ENCODE data around the gene SH3PXD2A. TPM values are rescaled to one million over a fixed set of nuclear protein-coding genes. Genes with fewer than 3 reads are reported as not detected.

SH3PXD2A gene
- total RNA-seq, 5 donors from 2014 or later (not counting 1 experiment from before 2014, with no cell fraction given) = 5.8 to 11.8 (median 9.8) TPM

- ChIA-PET CTCF (no interaction called here), POLR2A (no interaction called here)
- Histone ChIP-seq H3K9me3 (no peaks in the 10 kb centered on the region), H3K4me1 (ENCODE audit: control insufficient read depth in 1 of 2, extremely low read depth in 1 of 2, insufficient read depth in 2 of 2, low read length in 2 of 2) (no peaks in the 10 kb centered on the region), H3K27me3 (replicated peaks in 1 of 2; ENCODE audit: control insufficient read depth in 2 of 2, extremely low read depth in 1 of 2, insufficient read depth in 2 of 2, low read length in 1 of 2) (no peaks in the 10 kb centered on the region), H3K27ac (ENCODE audit: low read length) (no peak overlapping the region), H3K4me3 (ENCODE audit: control insufficient read depth in 1 of 2, extremely low read depth in 1 of 2, low read length in 1 of 2) (no peak overlapping the region), H3K36me3 (ENCODE audit: control insufficient read depth in 2 of 2, extremely low read depth in 1 of 2, insufficient read depth in 1 of 2, low read length in 1 of 2) (peaks cover 0 to 21% of the 10 kb centered on the region in 2 donors)
- no peak for DNase-seq
- no peak for ATAC-seq (replicated peaks in 1 of 4)
- no peak overlapping the region for H3K27ac Mint-ChIP-seq
- H3K27me3 Mint-ChIP-seq = no peaks in the 10 kb centered on the region
- H3K4me1 Mint-ChIP-seq = no peaks in the 10 kb centered on the region
- H3K36me3 Mint-ChIP-seq = peaks cover 24% of the 10 kb centered on the region
- peaks cover 0 to 2% (median under 1%) of the 10 kb centered on the region in 3 donors for H3K9me3 Mint-ChIP-seq
- no peak overlapping the region for H3K4me3 Mint-ChIP-seq
- 100% methylated on average over 2 of the region's 7 CpGs for WGBS (ENCODE audit: insufficient coverage)
Measured at GRCh38 chr10:103871006-103871405, 15.6 kb upstream of the SH3PXD2A start.

DNA sequence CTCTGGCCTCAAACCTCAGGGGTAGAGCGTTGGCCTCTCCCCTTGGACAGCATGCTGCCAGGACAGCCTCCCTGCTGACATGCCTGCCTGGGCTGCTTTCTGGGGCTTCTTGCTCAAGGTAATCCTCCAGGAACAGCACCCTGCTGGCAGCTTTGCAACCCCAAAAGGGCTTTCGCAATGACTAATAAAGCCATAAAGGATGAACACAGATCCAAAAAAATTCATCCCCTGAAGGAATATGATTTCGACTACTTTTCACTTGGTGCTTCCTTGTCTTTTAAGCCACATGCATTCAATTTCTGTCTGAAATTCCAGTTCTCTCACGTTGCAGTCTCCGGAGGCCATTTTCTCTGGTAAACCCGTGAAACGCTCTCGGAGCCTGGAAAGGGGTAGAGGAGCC lies 15.1 kb upstream of the SH3PXD2A start:
- no peak overlapping the region for H3K4me3 ChIP-seq (ENCODE audit: control insufficient read depth in 1 of 2, extremely low read depth in 1 of 2, low read length in 1 of 2)
- Mint-ChIP-seq H3K27ac (no peak overlapping the region), H3K27me3 (no peaks in the 10 kb centered on the region), H3K4me3 (no peak overlapping the region), H3K36me3 (peaks cover 21% of the 10 kb centered on the region), H3K9me3 (peaks cover 0 to 6% (median 4%) of the 10 kb centered on the region in 3 donors), H3K4me1 (no peaks in the 10 kb centered on the region)
- WGBS (ENCODE audit: insufficient coverage) = 83% methylated on average over 3 of the region's 8 CpGs
- ChIA-PET POLR2A (no interaction called here), CTCF (no interaction called here)
- no peaks in the 10 kb centered on the region for H3K9me3 ChIP-seq
- H3K4me1 ChIP-seq (ENCODE audit: control insufficient read depth in 1 of 2, extremely low read depth in 1 of 2, insufficient read depth in 2 of 2, low read length in 2 of 2) = no peaks in the 10 kb centered on the region
- H3K27ac ChIP-seq (ENCODE audit: low read length) = no peak overlapping the region
- peaks cover 0 to 21% of the 10 kb centered on the region in 2 donors for H3K36me3 ChIP-seq (ENCODE audit: control insufficient read depth in 2 of 2, extremely low read depth in 1 of 2, insufficient read depth in 1 of 2, low read length in 1 of 2)
- ATAC-seq (replicated peaks in 1 of 4) (no peak), DNase-seq (no peak)
- H3K27me3 ChIP-seq (replicated peaks in 1 of 2; ENCODE audit: control insufficient read depth in 2 of 2, extremely low read depth in 1 of 2, insufficient read depth in 2 of 2, low read length in 1 of 2) = no peaks in the 10 kb centered on the region

DNA sequence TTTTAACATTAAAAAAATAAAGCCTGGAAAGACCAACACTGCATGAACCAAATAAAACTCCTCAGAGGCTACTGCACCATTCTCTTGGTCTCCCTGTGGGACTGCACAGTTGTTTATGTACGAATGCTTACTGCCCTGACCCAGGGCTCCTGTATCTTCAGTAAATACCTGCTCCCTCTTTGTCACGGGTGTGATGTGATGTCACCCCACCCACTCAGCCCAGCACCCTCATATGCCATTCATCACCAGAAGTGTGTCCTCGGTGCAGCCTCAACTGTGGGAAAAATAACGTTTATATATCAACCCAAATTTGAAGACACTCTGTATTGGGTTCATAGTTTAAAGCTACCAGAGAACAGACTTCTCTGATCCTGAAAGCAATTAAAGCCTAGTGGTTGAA lies 14.0 kb upstream of the SH3PXD2A start:
- Mint-ChIP-seq H3K4me1 (no peaks in the 10 kb centered on the region), H3K4me3 (no peak overlapping the region), H3K36me3 (peaks cover 29% of the 10 kb centered on the region), H3K27me3 (no peaks in the 10 kb centered on the region), H3K9me3 (peaks cover 0 to 16% (median 9%) of the 10 kb centered on the region in 3 donors), H3K27ac (no peak overlapping the region)
- DNase-seq (no peak), ATAC-seq (replicated peaks in 1 of 4) (no peak)
- CTCF ChIA-PET = no interaction called here
- 100% methylated on average over 1 of the region's 4 CpGs for WGBS (ENCODE audit: insufficient coverage)
- Histone ChIP-seq H3K27me3 (replicated peaks in 1 of 2; ENCODE audit: control insufficient read depth in 2 of 2, extremely low read depth in 1 of 2, insufficient read depth in 2 of 2, low read length in 1 of 2) (no peaks in the 10 kb centered on the region), H3K9me3 (no peaks in the 10 kb centered on the region), H3K4me3 (ENCODE audit: control insufficient read depth in 1 of 2, extremely low read depth in 1 of 2, low read length in 1 of 2) (no peak overlapping the region), H3K4me1 (ENCODE audit: control insufficient read depth in 1 of 2, extremely low read depth in 1 of 2, insufficient read depth in 2 of 2, low read length in 2 of 2) (no peaks in the 10 kb centered on the region), H3K36me3 (ENCODE audit: control insufficient read depth in 2 of 2, extremely low read depth in 1 of 2, insufficient read depth in 1 of 2, low read length in 1 of 2) (peaks cover 0 to 16% of the 10 kb centered on the region in 2 donors), H3K27ac (ENCODE audit: low read length) (no peak overlapping the region)
- POLR2A ChIA-PET = no interaction called here

- H3K4me3 Mint-ChIP-seq = no peak overlapping the region
- H3K9me3 ChIP-seq = no peaks in the 10 kb centered on the region
- no peak overlapping the region for H3K27ac Mint-ChIP-seq
- no peaks in the 10 kb centered on the region for H3K27me3 Mint-ChIP-seq
- POLR2A ChIA-PET = interaction anchor here in 1 of 2 donors (0.6 kb wide), 1 partner anchor 236 kb away, joined by 3 read pairs; no protein-coding TSS in a partner anchor
- H3K27ac ChIP-seq (ENCODE audit: low read length) = no peak overlapping the region
- H3K27me3 ChIP-seq (replicated peaks in 1 of 2; ENCODE audit: control insufficient read depth in 2 of 2, extremely low read depth in 1 of 2, insufficient read depth in 2 of 2, low read length in 1 of 2) = no peaks in the 10 kb centered on the region
- no peaks in the 10 kb centered on the region for H3K4me1 ChIP-seq (ENCODE audit: control insufficient read depth in 1 of 2, extremely low read depth in 1 of 2, insufficient read depth in 2 of 2, low read length in 2 of 2)
- no peak for ATAC-seq (replicated peaks in 1 of 4)
- no peak overlapping the region for H3K4me3 ChIP-seq (ENCODE audit: control insufficient read depth in 1 of 2, extremely low read depth in 1 of 2, low read length in 1 of 2)
- peaks cover 0 to 14% of the 10 kb centered on the region in 2 donors for H3K36me3 ChIP-seq (ENCODE audit: control insufficient read depth in 2 of 2, extremely low read depth in 1 of 2, insufficient read depth in 1 of 2, low read length in 1 of 2)
- no peak for DNase-seq
- CTCF ChIA-PET = interaction anchor here in 1 of 2 donors (0.6 kb wide), 2 partner anchors 188 to 345 kb away, joined by 5 read pairs; no protein-coding TSS in a partner anchor
- 57% methylated on average over 1 of the region's 1 CpG for WGBS (ENCODE audit: insufficient coverage)
- H3K36me3 Mint-ChIP-seq = peaks cover 35% of the 10 kb centered on the region
- no peaks in the 10 kb centered on the region for H3K4me1 Mint-ChIP-seq
- peaks cover 5 to 22% (median 12%) of the 10 kb centered on the region in 3 donors for H3K9me3 Mint-ChIP-seq
Measured at GRCh38 chr10:103868200-103868599, 12.8 kb upstream of the SH3PXD2A start.

DNA sequence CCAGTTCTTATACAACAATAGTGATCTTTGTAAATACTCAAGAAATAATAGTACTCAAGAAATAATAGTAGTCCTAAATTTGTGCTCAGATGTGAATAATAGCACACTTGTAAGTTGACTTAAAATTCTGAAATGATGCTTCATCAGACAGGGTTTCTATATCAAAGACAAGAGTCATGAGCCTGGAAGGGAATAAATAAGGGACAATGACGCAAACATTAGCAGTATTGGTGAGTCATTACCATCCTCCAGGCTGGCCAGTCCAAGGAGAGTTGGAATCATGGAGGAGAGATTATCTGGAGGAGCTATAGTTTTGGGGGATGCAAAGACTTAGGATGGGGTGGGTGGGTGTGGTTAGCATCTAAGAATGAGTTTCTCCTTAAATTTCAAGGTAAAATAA lies 6.1 kb upstream of the SH3PXD2A start:
- ATAC-seq (replicated peaks in 1 of 4) (no peak), DNase-seq (no peak)
- Mint-ChIP-seq H3K4me1 (peaks cover 0 to under 1% (median under 1%) of the 10 kb centered on the region in 3 donors), H3K36me3 (peaks cover 23% of the 10 kb centered on the region), H3K9me3 (peaks cover 5 to 22% (median 12%) of the 10 kb centered on the region in 3 donors), H3K27me3 (peaks cover 11 to 14% of the 10 kb centered on the region in 2 donors), H3K27ac (no peak overlapping the region), H3K4me3 (no peak overlapping the region)
- Histone ChIP-seq H3K4me3 (ENCODE audit: control insufficient read depth in 1 of 2, extremely low read depth in 1 of 2, low read length in 1 of 2) (no peak overlapping the region), H3K27me3 (replicated peaks in 1 of 2; ENCODE audit: control insufficient read depth in 2 of 2, extremely low read depth in 1 of 2, insufficient read depth in 2 of 2, low read length in 1 of 2) (no peaks in the 10 kb centered on the region), H3K4me1 (ENCODE audit: control insufficient read depth in 1 of 2, extremely low read depth in 1 of 2, insufficient read depth in 2 of 2, low read length in 2 of 2) (no peaks in the 10 kb centered on the region), H3K9me3 (no peaks in the 10 kb centered on the region), H3K27ac (ENCODE audit: low read length) (no peak overlapping the region), H3K36me3 (ENCODE audit: control insufficient read depth in 2 of 2, extremely low read depth in 1 of 2, insufficient read depth in 1 of 2, low read length in 1 of 2) (no peaks in the 10 kb centered on the region)
- CTCF ChIA-PET = interaction anchor here (0.6 to 2.0 kb wide), 3 partner anchors 144 to 243 kb away, joined by 3 to 9 read pairs (median 9); no protein-coding TSS in a partner anchor
- WGBS (ENCODE audit: insufficient coverage) = 100% methylated on average over 1 of the region's 1 CpG
- POLR2A ChIA-PET = interaction anchor here in 1 of 2 donors (0.6 kb wide), 1 partner anchor 151 kb away, joined by 5 read pairs; no protein-coding TSS in a partner anchor

- ATAC-seq (replicated peaks in 1 of 4) (peak; percentile 53 to 61 (median 56)), DNase-seq (peak in 31 of 35 experiments; percentile 12 to 72 (median 40))
- Histone ChIP-seq H3K4me3 (ENCODE audit: control insufficient read depth in 1 of 2, extremely low read depth in 1 of 2, low read length in 1 of 2) (no peak overlapping the region), H3K27ac (ENCODE audit: low read length) (no peak overlapping the region), H3K36me3 (ENCODE audit: control insufficient read depth in 2 of 2, extremely low read depth in 1 of 2, insufficient read depth in 1 of 2, low read length in 1 of 2) (no peaks in the 10 kb centered on the region), H3K4me1 (ENCODE audit: control insufficient read depth in 1 of 2, extremely low read depth in 1 of 2, insufficient read depth in 2 of 2, low read length in 2 of 2) (peaks cover 3 to 14% of the 10 kb centered on the region in 2 experiments), H3K27me3 (replicated peaks in 1 of 2; ENCODE audit: control insufficient read depth in 2 of 2, extremely low read depth in 1 of 2, insufficient read depth in 2 of 2, low read length in 1 of 2) (peaks cover 0 to 15% of the 10 kb centered on the region in 2 experiments), H3K9me3 (no peaks in the 10 kb centered on the region)
- Mint-ChIP-seq H3K27ac (no peak overlapping the region), H3K4me3 (no peak overlapping the region), H3K9me3 (peaks cover 3 to 6% (median 5%) of the 10 kb centered on the region in 3 donors), H3K27me3 (peaks cover 17 to 22% of the 10 kb centered on the region in 2 donors), H3K36me3 (peaks cover 11% of the 10 kb centered on the region), H3K4me1 (peaks cover 0 to 12% (median 10%) of the 10 kb centered on the region in 3 donors)
- POLR2A ChIA-PET = no interaction called here
- CTCF ChIA-PET = interaction anchor here in 1 of 2 donors (1.0 kb wide), 2 partner anchors 146 to 147 kb away, joined by 3 read pairs; no protein-coding TSS in a partner anchor
- 69% methylated on average over 11 of the region's 15 CpGs for WGBS (ENCODE audit: insufficient coverage)
Measured at GRCh38 chr10:103859161-103860086, 4.0 kb upstream of the SH3PXD2A start.

Measured in T-cell (primary cell).